PC-9 (cell line): ENCODE results near the gene NR1H3. TPM values are rescaled to one million over a fixed set of nuclear protein-coding genes. Genes with fewer than 3 reads are reported as not detected.

Experiments used
- BruUV-seq: library from RNA; stranded (reverse); fragments of 400-500 nt; replicated peaks from 2 replicates; lab custom pipeline; 2021; lab: Mats Ljungman, UMichigan
- CTCF ChIA-PET: fragments of 300-600 bp; sonication (Branson Sonifier 250); formaldehyde crosslinking; loops from one replicate; lab custom pipeline; 2022; ENCODE audit warnings: antibody characterized with exemption; lab: Charles Lee
- POLR2A ChIA-PET: fragments of 300-600 bp; sonication (Branson Sonifier 250); formaldehyde crosslinking; loops from one replicate; lab custom pipeline; 2022; ENCODE audit warnings: antibody characterized with exemption; ENCODE audit not compliant: unreplicated experiment; lab: Charles Lee
- DNase-seq, 2 experiments: peaks; one replicate each; pipeline versions ENCODE4 v3.0.0 to v3.0.0-alpha.2; 2015 to 2022; ENCODE audit warnings: mixed read lengths in 1 of 2
- H2AFZ ChIP-seq: fragments of 200-600 bp; sonication (generic); 2 replicates; pipeline ENCODE4 v1.8.1; 2017; ENCODE audit warnings: antibody characterized with exemption
- H3F3A ChIP-seq: fragments of 200-600 bp; sonication (generic); 2 replicates; pipeline ENCODE4 v1.8.1; 2017; ENCODE audit warnings: antibody characterized with exemption, mild to moderate bottlenecking, low read depth; ENCODE audit not compliant: insufficient read depth
- H3K27ac ChIP-seq: fragments of 200-600 bp; sonication (generic); 2 replicates; pipeline ENCODE4 v1.6.1; 2016; ENCODE audit warnings: mixed run types
- H3K27me3 ChIP-seq: fragments of 200-600 bp; sonication (generic); 2 replicates; pipeline ENCODE4 v1.6.1; 2016; ENCODE audit warnings: low read depth, mixed run types; ENCODE audit not compliant: insufficient read depth
- H3K36me3 ChIP-seq: fragments of 200-600 bp; sonication (generic); 2 replicates; pipeline ENCODE4 v1.6.1; 2016; ENCODE audit warnings: low read depth, mixed run types
- H3K4me1 ChIP-seq: fragments of 200-600 bp; sonication (generic); replicated peaks from 2 replicates; pipeline ENCODE4 v1.6.1; 2016; ENCODE audit warnings: mixed run types; ENCODE audit not compliant: insufficient read depth
- H3K4me2 ChIP-seq: fragments of 200-600 bp; sonication (generic); 2 replicates; pipeline ENCODE4 v1.6.1; 2017; ENCODE audit warnings: mixed run types
- H3K4me3 ChIP-seq: fragments of 200-600 bp; sonication (generic); 2 replicates; pipeline ENCODE4 v1.6.1; 2016; ENCODE audit warnings: mixed run types
- H3K79me2 ChIP-seq: fragments of 200-600 bp; sonication (generic); 2 replicates; pipeline ENCODE4 v1.6.1; 2017; ENCODE audit warnings: low read depth, mixed run types
- H3K9me2 ChIP-seq: fragments of 200-600 bp; sonication (generic); 2 replicates; pipeline ENCODE4 v1.8.1; 2017; ENCODE audit warnings: mild to moderate bottlenecking; ENCODE audit not compliant: insufficient read depth
- H3K9me3 ChIP-seq: fragments of 200-600 bp; sonication (generic); 2 replicates; pipeline ENCODE4 v1.8.1; 2016; ENCODE audit warnings: low read depth; ENCODE audit not compliant: insufficient read depth
- H4K20me1 ChIP-seq: fragments of 200-600 bp; sonication (generic); 2 replicates; pipeline ENCODE4 v1.8.1; 2017; ENCODE audit not compliant: insufficient read depth
- EZH2 ChIP-seq: fragments of 200-600 bp; sonication (generic); IDR thresholded peaks from 2 replicates; pipeline ENCODE4 v1.8.0; 2017; ENCODE audit warnings: antibody characterized with exemption, low read depth
- intact Hi-C: fragments of 100-400 bp; cut with micrococcal nuclease; formaldehyde crosslinking; loops from one replicate; pipeline ENCODE4 v1.10.0; 2022; ENCODE audit not compliant: unreplicated experiment
- total RNA-seq: library from RNA; stranded (reverse); gene quantifications from 2 replicates; pipeline ENCODE4 v1.2.3, GENCODE V29; 2021
- TF ChIP-seq, protein P1 (sequence below): fragments of 200-600 bp; sonication (generic); conservative IDR thresholded peaks from 2 replicates; pipeline ENCODE4 v1.6.1; 2017; ENCODE audit warnings: mixed run types, antibody characterized with exemption, mild to moderate bottlenecking, moderate library complexity

Gene NR1H3
- total RNA-seq, 1 experiment from 2014 or later: 90.4 TPM

DNA sequence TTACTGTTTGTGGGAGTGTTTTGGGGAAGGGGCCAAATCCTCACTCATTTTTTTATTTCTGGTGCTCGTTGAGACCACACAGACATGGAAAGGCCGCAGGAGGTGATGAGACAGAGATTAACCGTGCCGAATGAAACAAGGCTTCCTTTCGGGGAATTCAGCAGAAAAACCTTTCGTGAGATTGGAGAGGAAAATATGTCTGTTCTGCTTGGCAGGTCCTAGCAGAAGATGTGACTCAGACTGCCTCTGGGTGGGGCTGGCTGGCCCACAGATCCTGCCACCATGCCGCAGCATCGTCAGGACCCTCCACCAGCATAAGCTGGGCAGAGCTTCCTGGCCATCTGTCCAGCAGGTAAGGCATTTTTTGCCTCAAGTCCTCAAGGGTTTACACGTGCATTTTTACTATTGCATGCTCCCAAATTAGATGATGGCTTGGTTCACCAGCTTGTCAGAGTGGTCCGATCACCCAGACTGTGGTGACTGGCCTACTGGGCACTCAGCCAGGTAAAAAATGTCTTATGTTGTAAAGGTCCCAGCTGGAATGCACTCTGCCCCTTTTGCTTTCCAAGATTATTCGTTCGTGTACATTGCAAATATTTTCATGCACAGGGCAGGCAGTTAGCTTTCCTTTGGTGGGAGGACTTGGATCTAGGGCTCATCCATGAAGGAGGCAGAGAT, 41.5 kb upstream of the NR1H3 start:
- Histone ChIP-seq H3F3A (peaks cover 53% of the 10 kb centered on the region), H2AFZ (peak overlapping the region; percentile 77; the same call in 1 of the 2 replicates), H3K27ac (peak overlapping the region; percentile 62), H3K9me2 (no peaks in the 10 kb centered on the region), H3K79me2 (0 out of 2 replicates have a peak, but pooled peaks cover 7% of the 10 kb centered on the region), H3K36me3 (no peaks in the 10 kb centered on the region), H3K4me1 (peaks cover 49% of the 10 kb centered on the region), H3K4me3 (peak overlapping the region; percentile 70), H3K4me2 (peak overlapping the region; percentile 98), H3K27me3 (no peaks in the 10 kb centered on the region), H3K9me3 (no peaks in the 10 kb centered on the region), H4K20me1 (0 out of 2 replicates have a peak, but pooled peaks cover 4% of the 10 kb centered on the region)
- DNase-seq: peak; percentile 75 to 94
- intact Hi-C loops: loop anchor here (1.0 kb wide), 4 partner anchors 27 to 43 kb away; no protein-coding TSS in a partner anchor
- CTCF ChIA-PET: interaction anchor here (0.6 to 3.2 kb wide), 5 partner anchors 32 to 550 kb away, joined by 3 to 24 read pairs (median 4); partner anchors contain the start of genes ACP2 and NR1H3
- no peak for TF ChIP-seq EZH2
- TF ChIP-seq, protein P1, sequence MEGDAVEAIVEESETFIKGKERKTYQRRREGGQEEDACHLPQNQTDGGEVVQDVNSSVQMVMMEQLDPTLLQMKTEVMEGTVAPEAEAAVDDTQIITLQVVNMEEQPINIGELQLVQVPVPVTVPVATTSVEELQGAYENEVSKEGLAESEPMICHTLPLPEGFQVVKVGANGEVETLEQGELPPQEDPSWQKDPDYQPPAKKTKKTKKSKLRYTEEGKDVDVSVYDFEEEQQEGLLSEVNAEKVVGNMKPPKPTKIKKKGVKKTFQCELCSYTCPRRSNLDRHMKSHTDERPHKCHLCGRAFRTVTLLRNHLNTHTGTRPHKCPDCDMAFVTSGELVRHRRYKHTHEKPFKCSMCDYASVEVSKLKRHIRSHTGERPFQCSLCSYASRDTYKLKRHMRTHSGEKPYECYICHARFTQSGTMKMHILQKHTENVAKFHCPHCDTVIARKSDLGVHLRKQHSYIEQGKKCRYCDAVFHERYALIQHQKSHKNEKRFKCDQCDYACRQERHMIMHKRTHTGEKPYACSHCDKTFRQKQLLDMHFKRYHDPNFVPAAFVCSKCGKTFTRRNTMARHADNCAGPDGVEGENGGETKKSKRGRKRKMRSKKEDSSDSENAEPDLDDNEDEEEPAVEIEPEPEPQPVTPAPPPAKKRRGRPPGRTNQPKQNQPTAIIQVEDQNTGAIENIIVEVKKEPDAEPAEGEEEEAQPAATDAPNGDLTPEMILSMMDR: peak; percentile 28; the same call in 1 of the 2 replicates
- no TSS peak for BruUV-seq
- POLR2A ChIA-PET: interaction anchor here (0.5 to 1.2 kb wide), 4 partner anchors 29 to 707 kb away, joined by 3 to 17 read pairs (median 12); no protein-coding TSS in a partner anchor

DNA sequence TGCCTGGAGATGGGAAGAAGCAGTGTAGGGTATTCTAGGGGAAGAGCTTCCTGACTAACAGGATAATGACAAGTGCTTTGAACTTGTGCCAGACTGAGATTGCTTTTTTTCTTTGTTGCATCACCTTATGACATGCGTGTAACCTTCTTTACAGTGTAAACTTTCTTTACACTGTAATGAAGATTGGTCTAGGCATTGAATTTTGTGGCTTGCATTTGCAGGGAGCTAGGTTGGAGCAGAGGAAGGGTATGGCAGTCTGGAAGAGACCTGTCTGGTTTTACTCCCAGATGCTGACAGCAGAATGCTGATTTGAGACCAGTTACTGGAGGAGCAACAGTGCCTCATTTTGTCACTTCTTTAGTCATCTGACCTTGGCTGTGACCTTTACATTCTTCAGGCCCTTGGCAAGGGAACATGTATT, 37.4 kb upstream of the NR1H3 start:
- Histone ChIP-seq H3K4me2 (peak overlapping the region; percentile 10), H3K79me2 (0 out of 2 replicates have a peak, but pooled peaks cover 6% of the 10 kb centered on the region), H2AFZ (no peak overlapping the region), H3K27ac (peak overlapping the region; percentile 20; the same call in 1 of the 2 replicates), H3F3A (peaks cover 36% of the 10 kb centered on the region), H3K4me3 (no peak overlapping the region), H4K20me1 (0 out of 2 replicates have a peak, but pooled peaks cover 4% of the 10 kb centered on the region), H3K9me2 (no peaks in the 10 kb centered on the region), H3K4me1 (peaks cover 40% of the 10 kb centered on the region), H3K9me3 (no peaks in the 10 kb centered on the region), H3K36me3 (peaks cover 6% of the 10 kb centered on the region; the same call in 1 of the 2 replicates), H3K27me3 (no peaks in the 10 kb centered on the region)
- DNase-seq: peak in 1 of 2 experiments; percentile 48
- intact Hi-C loops: no loop called here
- TF ChIP-seq, protein P1: no peak
- TF ChIP-seq EZH2: no peak
- ChIA-PET CTCF (interaction anchor here (0.6 to 0.7 kb wide), 3 partner anchors 38 to 929 kb away, joined by 3 to 4 read pairs (median 4); no protein-coding TSS in a partner anchor), POLR2A (interaction anchor here (0.6 to 0.8 kb wide), 3 partner anchors 8 to 35 kb away, joined by 3 to 16 read pairs (median 3); no protein-coding TSS in a partner anchor)
- BruUV-seq: no TSS peak

DNA sequence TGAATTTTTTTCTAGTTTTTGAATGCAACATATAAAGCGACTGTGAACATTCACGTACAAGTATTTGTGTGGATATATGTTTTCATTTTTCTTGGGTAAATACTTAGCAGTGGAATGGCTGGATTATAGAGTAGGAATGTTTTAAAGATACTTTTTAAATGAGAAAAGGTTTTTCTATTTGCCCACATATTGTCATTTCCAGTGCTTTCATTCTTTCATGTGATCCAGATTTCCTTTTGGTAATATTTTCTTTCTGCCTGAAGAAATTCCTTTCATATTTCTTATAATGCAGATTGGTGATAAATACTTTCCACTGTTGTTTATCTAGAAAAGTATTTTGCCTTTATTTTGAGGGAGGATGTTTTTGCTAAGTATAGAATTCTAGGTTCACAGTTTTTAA, 35.1 kb upstream of the NR1H3 start:
- CTCF ChIA-PET: no interaction called here

More for the DNA sequence above, 35.1 kb upstream of the NR1H3 start:
- Histone ChIP-seq H3K4me1 (peaks cover 20% of the 10 kb centered on the region), H4K20me1 (no peaks in the 10 kb centered on the region), H3K9me3 (no peaks in the 10 kb centered on the region), H3K4me2 (no peak overlapping the region), H3K27ac (no peak overlapping the region), H3K9me2 (no peaks in the 10 kb centered on the region), H3K79me2 (no peaks in the 10 kb centered on the region), H3K4me3 (no peak overlapping the region), H3K27me3 (no peaks in the 10 kb centered on the region), H2AFZ (no peak overlapping the region), H3F3A (peaks cover 25% of the 10 kb centered on the region), H3K36me3 (peaks cover 15% of the 10 kb centered on the region; the same call in 1 of the 2 replicates)
- TF ChIP-seq EZH2: no peak
- TF ChIP-seq, protein P1: no peak
- POLR2A ChIA-PET: no interaction called here
- DNase-seq: no peak
- no TSS peak for BruUV-seq
- intact Hi-C loops: no loop called here
